Measurements from ENCODE around the gene NTF3.

NTF3 gene

DNA sequence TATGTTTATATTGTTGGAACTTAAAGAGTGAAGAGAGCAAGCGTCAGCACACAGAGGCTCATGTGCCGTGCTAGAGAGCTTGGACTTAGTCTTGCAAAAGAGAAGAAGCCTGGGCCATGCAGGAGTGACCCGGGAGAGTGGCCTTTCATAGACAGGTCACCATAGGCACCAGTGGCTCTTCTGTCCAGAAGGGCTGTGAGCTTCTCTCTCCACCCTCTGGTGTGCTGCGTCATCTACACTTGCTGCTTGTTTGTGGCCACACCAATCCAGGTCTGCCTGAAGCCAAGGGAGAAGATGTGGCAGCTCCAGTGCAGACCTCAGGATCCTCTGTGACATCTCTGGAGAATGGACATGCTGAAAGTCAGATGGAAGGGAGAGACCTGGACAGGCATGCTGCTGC is 74.4 kb downstream of the NTF3 start:
- TF ChIP-seq, protein P1, sequence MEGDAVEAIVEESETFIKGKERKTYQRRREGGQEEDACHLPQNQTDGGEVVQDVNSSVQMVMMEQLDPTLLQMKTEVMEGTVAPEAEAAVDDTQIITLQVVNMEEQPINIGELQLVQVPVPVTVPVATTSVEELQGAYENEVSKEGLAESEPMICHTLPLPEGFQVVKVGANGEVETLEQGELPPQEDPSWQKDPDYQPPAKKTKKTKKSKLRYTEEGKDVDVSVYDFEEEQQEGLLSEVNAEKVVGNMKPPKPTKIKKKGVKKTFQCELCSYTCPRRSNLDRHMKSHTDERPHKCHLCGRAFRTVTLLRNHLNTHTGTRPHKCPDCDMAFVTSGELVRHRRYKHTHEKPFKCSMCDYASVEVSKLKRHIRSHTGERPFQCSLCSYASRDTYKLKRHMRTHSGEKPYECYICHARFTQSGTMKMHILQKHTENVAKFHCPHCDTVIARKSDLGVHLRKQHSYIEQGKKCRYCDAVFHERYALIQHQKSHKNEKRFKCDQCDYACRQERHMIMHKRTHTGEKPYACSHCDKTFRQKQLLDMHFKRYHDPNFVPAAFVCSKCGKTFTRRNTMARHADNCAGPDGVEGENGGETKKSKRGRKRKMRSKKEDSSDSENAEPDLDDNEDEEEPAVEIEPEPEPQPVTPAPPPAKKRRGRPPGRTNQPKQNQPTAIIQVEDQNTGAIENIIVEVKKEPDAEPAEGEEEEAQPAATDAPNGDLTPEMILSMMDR (conservative IDR thresholded peaks at IDR 0.05), result no peak
- H3K27ac ChIP-seq, result no peak overlapping the region

DNA sequence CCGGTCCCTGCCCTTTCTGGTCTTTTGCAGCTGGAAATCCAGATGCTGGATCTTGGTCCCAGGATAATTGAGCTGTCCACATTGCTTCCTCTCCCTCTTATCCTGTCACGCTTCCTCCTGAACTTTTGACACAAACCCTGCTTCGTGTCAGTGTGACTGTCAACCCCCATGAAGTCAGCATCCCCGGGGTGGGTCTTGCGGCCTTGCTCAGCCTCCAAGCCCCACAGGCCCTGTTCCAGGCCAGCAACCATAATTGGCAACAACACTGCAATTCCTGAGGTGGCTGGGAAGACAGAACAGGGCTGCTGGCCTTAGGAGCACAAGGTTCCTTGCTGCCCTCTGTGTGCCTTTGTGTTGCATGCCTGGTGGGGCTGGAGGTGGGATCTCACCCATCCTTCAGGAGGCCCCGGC is 74.9 kb downstream of the NTF3 start:
- TF ChIP-seq, protein P1 (conservative IDR thresholded peaks at IDR 0.05), result no peak
- H3K27ac ChIP-seq, result no peak overlapping the region

DNA sequence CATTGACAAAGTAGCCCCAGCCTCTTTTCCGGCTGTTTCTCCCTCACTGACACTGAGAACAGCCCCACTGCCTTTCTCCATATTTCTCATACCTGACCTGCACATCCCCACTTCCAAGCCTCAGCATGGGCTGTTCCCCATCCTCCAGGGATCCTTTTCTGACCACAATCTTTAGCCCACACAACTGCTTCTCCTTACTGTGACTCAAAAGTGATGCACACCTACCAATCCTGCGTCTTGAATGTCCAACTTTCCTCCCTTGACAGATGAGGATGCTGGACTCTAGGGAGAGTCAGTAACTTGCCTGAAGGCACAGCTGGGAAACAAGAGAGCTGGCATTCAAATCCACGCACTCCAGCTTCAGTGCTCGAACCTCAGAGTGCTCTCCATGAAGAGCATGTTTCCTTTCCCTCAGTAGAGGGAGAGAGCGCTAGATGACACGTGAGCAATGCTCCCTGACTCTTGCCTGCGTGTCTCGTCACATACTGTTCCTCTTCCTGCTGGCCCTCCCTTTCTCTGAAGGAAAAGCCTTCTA is 75.6 kb downstream of the NTF3 start:
- H3K27ac ChIP-seq, result no peak overlapping the region
- TF ChIP-seq, protein P1 (conservative IDR thresholded peaks at IDR 0.05), result no peak

DNA sequence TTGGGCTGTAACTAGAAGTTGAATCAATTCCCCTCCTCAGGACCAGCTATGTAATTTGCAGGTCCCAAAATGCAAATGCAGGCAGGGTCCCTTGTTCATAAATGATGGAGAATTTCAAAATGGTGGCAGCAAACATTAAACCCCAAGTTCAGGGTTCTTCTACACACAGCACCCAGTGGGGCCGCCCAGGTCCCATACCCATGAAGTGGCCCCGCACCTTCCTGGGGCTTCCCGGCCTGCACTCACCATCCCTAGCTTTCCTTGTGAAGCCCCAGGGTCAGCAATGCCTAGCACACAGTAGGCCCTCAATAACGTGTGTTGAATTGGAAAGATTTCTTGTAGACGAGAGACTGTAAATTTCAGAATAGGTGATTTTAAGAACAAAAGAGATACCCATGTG is 76.0 kb downstream of the NTF3 start:
- H3K27ac ChIP-seq, result no peak overlapping the region
- TF ChIP-seq, protein P1 (conservative IDR thresholded peaks at IDR 0.05), result no peak

DNA sequence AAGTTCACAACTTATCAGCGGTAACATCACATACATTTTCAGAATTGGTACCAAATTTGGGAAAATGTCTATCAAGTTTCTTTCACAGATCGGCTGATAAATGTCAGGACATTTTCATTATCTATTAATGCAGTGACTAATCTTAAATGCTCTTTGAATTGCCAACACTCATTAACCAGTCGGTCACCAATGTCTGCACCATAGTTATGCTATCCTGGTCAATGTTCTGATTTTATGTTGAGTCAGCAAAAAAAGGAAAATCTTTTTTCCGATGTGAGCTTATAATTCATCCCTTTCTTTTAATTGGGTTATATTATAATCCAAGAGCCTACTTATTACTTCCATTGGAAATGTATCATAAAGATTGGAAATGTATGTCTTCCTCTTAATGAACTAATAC is 77.2 kb downstream of the NTF3 start:
- TF ChIP-seq, protein P1 (conservative IDR thresholded peaks at IDR 0.05), result no peak

DNA sequence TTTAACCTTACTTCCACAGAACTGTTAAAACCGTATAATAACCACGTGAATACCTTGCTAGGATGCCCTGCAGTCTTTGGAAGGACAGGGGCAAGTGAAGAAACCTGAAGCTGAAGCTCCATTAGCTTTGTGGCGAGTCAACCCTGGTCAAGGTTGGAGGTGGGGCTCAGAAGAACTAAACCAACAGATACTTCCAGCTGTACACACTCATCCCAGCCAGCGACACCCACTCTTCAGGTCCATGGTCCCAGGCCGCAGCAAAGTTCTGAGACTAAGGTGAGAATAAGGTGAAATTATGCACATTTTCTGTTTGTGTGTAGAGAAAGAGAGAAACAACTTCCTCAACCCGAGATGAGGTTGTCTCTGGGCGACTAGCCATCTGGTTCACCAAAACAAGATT is 77.6 kb downstream of the NTF3 start:
- no peak overlapping the region for H3K27ac ChIP-seq
- TF ChIP-seq, protein P1 (conservative IDR thresholded peaks at IDR 0.05), result no peak

More for the DNA sequence above, 77.2 kb downstream of the NTF3 start:
- no peak overlapping the region for H3K27ac ChIP-seq

DNA sequence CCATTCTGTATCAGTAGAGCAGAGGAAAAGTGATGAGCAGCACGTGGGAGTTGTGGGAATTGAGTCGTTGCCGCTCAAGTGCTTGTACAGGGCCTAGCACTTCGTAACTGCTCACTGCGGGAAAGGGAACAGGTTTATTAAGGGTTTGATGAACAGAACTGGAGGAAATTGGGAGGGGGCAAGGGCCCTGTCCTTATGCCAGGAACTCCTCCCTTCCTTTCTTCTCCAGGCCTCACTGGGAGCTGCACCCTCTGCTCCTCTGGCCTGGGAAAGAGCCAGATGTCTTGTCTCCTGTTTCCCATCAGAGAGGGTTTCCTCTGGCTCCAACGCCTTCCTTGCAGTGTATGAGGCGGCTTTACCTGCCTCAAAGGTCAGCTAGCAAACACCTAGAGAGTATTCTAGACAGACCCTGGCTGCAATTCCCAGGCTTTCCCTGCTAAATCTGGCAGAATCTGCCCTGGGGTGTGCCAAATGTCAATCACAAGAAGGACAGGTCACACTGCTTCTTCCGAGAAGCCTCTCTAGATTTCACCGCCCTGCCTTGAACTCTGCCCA is 78.4 kb downstream of the NTF3 start:
- no peak overlapping the region for H3K27ac ChIP-seq
- TF ChIP-seq, protein P1 (conservative IDR thresholded peaks at IDR 0.05), result no peak
